Gastrocnemius medialis (tissue), 4 donors: ENCODE results near the gene ADARB2. TPM values are rescaled to one million over a fixed set of nuclear protein-coding genes. Genes with fewer than 3 reads are reported as not detected.

Experiments
- ATAC-seq, 2 donors: fragments of 150-250 bp; one replicate each; pipeline ENCODE4 v1.9.1; 2016
- DNase-seq, 2 donors: peaks; one replicate each; pipeline ENCODE4 v3.0.0-alpha.2; 2019
- H3K27ac ChIP-seq, 4 donors: fragments of 200-600 bp; sonication (generic); 1 replicate in 1 of 4; 2 replicates in 3 of 4; pipeline ENCODE4 v1.5.1; 2016 to 2018; ENCODE audit warnings: mild to moderate bottlenecking in 2 of 4, moderate library complexity in 1 of 4
- H3K27me3 ChIP-seq, 3 donors: fragments of 200-600 bp; sonication (generic) in 2 of 3; 1 replicate in 1 of 3; 2 replicates in 2 of 3; pipeline versions ENCODE4 v1.5.1 to v1.6.0; 2016 to 2019; ENCODE audit warnings: mild to moderate bottlenecking in 1 of 3, moderate library complexity in 1 of 3
- H3K36me3 ChIP-seq, 2 donors: fragments of 200-600 bp; sonication (generic) in 1 of 2; one replicate each; pipeline ENCODE4 v1.5.1; 2017 to 2018
- H3K4me1 ChIP-seq, 2 donors: fragments of 200-600 bp; sonication (generic) in 1 of 2; one replicate each; pipeline ENCODE4 v1.5.1; 2016 to 2017; ENCODE audit warnings: mild to moderate bottlenecking in 2 of 2
- H3K4me3 ChIP-seq, 4 donors: fragments of 200-600 bp; sonication (generic) in 3 of 4; 1 replicate in 1 of 4; 2 replicates in 3 of 4; pipeline ENCODE4 v1.5.1; 2016 to 2019; ENCODE audit warnings: mild to moderate bottlenecking in 2 of 4
- H3K9me3 ChIP-seq, 3 donors: fragments of 200-600 bp; sonication (generic) in 2 of 3; 1 replicate in 1 of 3; 2 replicates in 2 of 3; pipeline ENCODE4 v1.5.1; 2016 to 2019
- POLR2A ChIP-seq, 2 donors: fragments of 450-650 bp; IDR thresholded peaks; one replicate each; pipeline ENCODE4 v1.6.1; 2017; ENCODE audit warnings: antibody characterized with exemption in 2 of 2, mild to moderate bottlenecking in 2 of 2, moderate library complexity in 2 of 2
- in situ Hi-C, 4 donors: fragments of 200-750 bp; cut with MboI; loops; one replicate each; pipeline versions ENCODE4 v1.15.0 to v1.8.0; 2017; ENCODE audit warnings: low sequenced_read_pairs in 4 of 4
- intact Hi-C: fragments of 100-400 bp; cut with DNase I; formaldehyde crosslinking; loops from one replicate; pipeline ENCODE4 v1.15.1; 2023; ENCODE audit warnings: low total_unique reads
- total RNA-seq, 4 donors: library from RNA; depleted of rRNA; stranded (reverse); fragments of >200 nt; gene quantifications; one replicate each; pipeline versions ENCODE4 v1.1.0 to v1.2.3, GENCODE V29; 2016
- TF ChIP-seq, protein P1 (sequence below), 5 experiments: fragments of 450-650 bp in 3 of 5; fragments of 200-600 bp in 2 of 5; sonication (generic) in 2 of 5; IDR thresholded peaks in 4 of 5; conservative IDR thresholded peaks in 1 of 5; 1 replicate in 4 of 5; 2 replicates in 1 of 5; pipeline ENCODE4 v1.5.1; 2016 to 2019; ENCODE audit warnings: antibody characterized with exemption in 5 of 5, mild to moderate bottlenecking in 3 of 5, moderate library complexity in 3 of 5

The ADARB2 gene
- total RNA-seq, 4 donors from 2014 or later: 0.07 to 0.87 (median 0.10) TPM

DNA sequence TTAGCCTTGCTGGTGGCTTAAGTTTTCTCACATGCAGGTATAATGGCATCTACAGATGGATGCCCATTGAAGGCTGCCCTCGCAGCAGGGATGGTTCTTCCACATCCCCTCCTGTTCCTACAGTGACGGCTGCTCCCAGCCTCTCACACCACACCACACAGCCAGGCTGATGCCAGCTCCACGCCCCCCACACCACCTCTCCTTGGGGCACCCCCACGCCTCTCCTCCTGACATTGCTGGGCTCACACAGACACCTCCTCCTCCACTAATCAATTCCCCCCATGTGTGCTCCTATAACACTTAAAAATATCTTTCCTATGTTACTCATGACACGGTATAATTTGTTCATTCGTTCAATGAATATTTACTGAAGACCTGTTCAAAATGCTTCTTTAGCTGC lies 437.1 kb downstream of the ADARB2 start:
- Histone ChIP-seq H3K4me3 (no peak overlapping the region), H3K36me3 (no peaks in the 10 kb centered on the region), H3K4me1 (no peaks in the 10 kb centered on the region), H3K27me3 (no peaks in the 10 kb centered on the region), H3K9me3 (no peaks in the 10 kb centered on the region), H3K27ac (no peak overlapping the region)
- intact Hi-C loops (no loop called here), in situ Hi-C loops (no loop called here)
- DNase-seq (no peak), ATAC-seq (no peak)
- TF ChIP-seq POLR2A (IDR thresholded peaks at IDR 0.05): no peak
- TF ChIP-seq, protein P1, sequence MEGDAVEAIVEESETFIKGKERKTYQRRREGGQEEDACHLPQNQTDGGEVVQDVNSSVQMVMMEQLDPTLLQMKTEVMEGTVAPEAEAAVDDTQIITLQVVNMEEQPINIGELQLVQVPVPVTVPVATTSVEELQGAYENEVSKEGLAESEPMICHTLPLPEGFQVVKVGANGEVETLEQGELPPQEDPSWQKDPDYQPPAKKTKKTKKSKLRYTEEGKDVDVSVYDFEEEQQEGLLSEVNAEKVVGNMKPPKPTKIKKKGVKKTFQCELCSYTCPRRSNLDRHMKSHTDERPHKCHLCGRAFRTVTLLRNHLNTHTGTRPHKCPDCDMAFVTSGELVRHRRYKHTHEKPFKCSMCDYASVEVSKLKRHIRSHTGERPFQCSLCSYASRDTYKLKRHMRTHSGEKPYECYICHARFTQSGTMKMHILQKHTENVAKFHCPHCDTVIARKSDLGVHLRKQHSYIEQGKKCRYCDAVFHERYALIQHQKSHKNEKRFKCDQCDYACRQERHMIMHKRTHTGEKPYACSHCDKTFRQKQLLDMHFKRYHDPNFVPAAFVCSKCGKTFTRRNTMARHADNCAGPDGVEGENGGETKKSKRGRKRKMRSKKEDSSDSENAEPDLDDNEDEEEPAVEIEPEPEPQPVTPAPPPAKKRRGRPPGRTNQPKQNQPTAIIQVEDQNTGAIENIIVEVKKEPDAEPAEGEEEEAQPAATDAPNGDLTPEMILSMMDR (IDR thresholded peaks at IDR 0.05 in 4 of 5, conservative IDR thresholded peaks at IDR 0.05 in 1 of 5): no peak

DNA sequence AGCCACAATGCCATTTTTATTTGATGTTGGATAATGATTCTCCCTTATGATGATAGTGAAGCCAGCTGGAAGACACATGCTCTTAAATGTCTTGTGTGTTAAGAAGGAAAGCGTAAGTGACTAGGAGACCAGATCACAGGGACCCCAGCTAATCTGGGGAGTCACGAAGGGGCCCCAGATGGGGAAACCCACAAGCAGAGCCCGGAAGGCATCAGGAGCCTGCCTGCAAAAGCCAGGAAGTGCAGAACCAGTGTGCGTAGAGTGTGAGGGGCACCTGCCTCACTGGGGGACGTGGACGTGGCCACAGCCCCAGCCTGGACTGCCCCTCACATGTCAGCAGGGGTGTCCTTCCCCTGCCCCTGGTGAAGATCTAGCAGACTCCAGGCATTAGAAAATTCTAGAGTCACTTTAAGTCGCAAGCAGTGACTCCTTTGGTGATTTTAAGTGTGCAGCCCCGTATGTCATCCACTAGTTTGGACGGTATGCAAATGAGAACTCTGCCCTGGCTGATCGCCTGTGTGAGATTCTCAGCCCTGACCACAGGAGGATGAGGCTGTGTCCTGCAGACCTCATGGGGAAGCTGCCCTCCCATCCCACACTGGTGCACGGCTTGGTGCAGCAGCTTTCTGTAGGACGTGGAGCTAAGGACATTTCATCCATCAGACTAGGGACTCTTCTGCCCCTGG lies 438.1 kb downstream of the ADARB2 start:
- H3K4me1 ChIP-seq: no peaks in the 10 kb centered on the region
- H3K4me3 ChIP-seq: no peak overlapping the region
- no peak for TF ChIP-seq POLR2A (IDR thresholded peaks at IDR 0.05)
- TF ChIP-seq, protein P1 (IDR thresholded peaks at IDR 0.05 in 4 of 5, conservative IDR thresholded peaks at IDR 0.05 in 1 of 5): no peak
- no peaks in the 10 kb centered on the region for H3K9me3 ChIP-seq
- no peaks in the 10 kb centered on the region for H3K27me3 ChIP-seq
- no peaks in the 10 kb centered on the region for H3K36me3 ChIP-seq
- intact Hi-C loops (no loop called here), in situ Hi-C loops (no loop called here)
- no peak for ATAC-seq
- H3K27ac ChIP-seq: no peak overlapping the region
- DNase-seq: no peak

DNA sequence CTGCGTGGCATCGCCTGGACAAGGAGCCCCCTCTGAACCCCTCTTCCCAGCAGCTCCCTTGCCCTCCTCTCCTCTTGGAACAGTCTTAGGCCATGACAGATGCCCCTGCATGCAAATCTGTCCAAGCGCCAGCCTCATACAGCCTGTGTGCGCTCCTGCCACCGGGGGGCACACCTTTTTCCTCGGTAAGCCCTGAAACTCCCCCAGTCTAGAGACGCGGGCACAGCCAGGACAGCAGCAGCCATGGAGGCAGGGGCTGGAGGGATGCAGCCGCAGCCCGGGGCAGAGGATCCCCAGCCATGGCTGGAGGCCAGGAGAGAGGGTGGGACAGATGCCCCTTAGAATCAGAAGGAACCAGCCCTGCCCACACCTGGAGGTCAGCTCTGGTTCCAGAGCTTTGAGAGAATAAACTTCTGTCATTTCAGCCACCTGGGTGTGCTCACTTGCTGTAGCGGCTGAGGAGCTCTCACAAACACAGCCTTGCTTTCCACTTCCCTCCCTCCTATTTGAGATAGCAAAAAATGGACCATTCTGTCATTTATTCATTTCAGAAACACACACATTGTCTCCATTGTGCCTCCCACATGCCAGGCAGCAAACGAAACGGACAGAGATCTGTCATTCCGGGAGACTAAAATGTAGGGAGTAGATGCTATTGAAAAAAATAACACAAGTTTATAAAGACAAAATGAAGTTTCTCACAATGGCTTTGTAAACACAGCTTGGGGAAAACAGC lies 439.6 kb downstream of the ADARB2 start:
- Histone ChIP-seq H3K27me3 (no peaks in the 10 kb centered on the region), H3K4me1 (no peaks in the 10 kb centered on the region), H3K36me3 (no peaks in the 10 kb centered on the region), H3K9me3 (no peaks in the 10 kb centered on the region), H3K27ac (no peak overlapping the region), H3K4me3 (no peak overlapping the region)
- no peak for DNase-seq
- intact Hi-C loops: no loop called here
- in situ Hi-C loops: no loop called here
- no peak for ATAC-seq
- TF ChIP-seq, protein P1 (IDR thresholded peaks at IDR 0.05 in 4 of 5, conservative IDR thresholded peaks at IDR 0.05 in 1 of 5): no peak
- no peak for TF ChIP-seq POLR2A (IDR thresholded peaks at IDR 0.05)

DNA sequence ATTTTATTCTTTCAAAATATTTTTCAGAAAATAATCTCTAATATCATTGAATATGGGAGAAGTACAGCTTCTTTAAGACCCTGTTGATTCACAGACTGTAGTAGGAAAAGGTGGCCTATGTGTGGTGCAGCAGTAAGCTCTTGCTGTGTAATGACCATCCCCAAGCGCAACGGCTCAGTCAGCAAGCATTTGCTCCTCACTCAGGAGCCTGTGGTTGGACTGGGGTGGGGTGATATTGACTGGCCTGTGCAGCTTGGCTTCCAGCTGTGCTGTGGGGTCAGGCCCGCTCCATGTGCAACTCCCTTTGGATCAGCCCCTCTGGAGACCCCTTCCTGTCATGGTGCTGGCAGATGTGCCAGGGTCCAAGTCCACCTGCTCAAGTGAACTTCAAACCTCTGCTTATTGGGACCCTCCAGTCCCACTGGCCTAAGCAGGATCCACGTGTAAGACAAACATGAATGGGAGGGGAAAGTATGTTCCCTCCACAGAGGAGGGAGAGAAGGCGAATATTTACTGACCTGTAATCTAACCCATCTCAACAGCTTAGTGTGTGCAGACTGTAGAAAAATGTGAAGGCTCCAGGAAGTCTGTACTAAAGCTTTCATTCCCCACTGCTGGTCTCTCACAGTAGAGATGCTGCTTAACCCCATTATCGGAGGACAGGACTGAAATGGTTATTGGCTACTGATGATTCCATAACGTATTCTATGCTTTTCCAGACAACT lies 441.4 kb downstream of the ADARB2 start:
- H3K27ac ChIP-seq: no peak overlapping the region
- intact Hi-C loops (no loop called here), in situ Hi-C loops (no loop called here)
- H3K9me3 ChIP-seq: no peaks in the 10 kb centered on the region
- no peaks in the 10 kb centered on the region for H3K27me3 ChIP-seq
- TF ChIP-seq, protein P1 (IDR thresholded peaks at IDR 0.05 in 4 of 5, conservative IDR thresholded peaks at IDR 0.05 in 1 of 5): no peak
- no peak for TF ChIP-seq POLR2A (IDR thresholded peaks at IDR 0.05)
- H3K4me1 ChIP-seq: no peaks in the 10 kb centered on the region
- DNase-seq: no peak
- ATAC-seq: no peak
- no peak overlapping the region for H3K4me3 ChIP-seq
- H3K36me3 ChIP-seq: no peaks in the 10 kb centered on the region
